Smooth muscle cell (in vitro differentiated cells): ENCODE data around the gene CYP11A1. TPM values are rescaled to one million over a fixed set of nuclear protein-coding genes. Genes with fewer than 3 reads are reported as not detected.

Source experiments
- DNase-seq: peaks from one replicate; lab custom pipeline; 2025; ENCODE audit not compliant: unreplicated experiment; lab: John Stamatoyannopoulos, UW
- H2AFZ ChIP-seq: fragments of 200-600 bp; sonication (generic); 2 replicates; pipeline ENCODE4 v1.6.0; 2016; ENCODE audit warnings: antibody characterized with exemption, low read depth, mild to moderate bottlenecking
- H3F3A ChIP-seq: fragments of 200-600 bp; sonication (generic); 2 replicates; pipeline ENCODE4 v1.6.0; 2017; ENCODE audit warnings: antibody characterized with exemption, low read depth
- H3K27ac ChIP-seq: fragments of 200-600 bp; sonication (generic); 2 replicates; pipeline ENCODE4 v1.5.1; 2016; ENCODE audit warnings: low read depth, mild to moderate bottlenecking
- H3K27me3 ChIP-seq: fragments of 200-600 bp; sonication (generic); 2 replicates; pipeline ENCODE4 v1.6.1; 2016; ENCODE audit warnings: low read depth, mild to moderate bottlenecking
- H3K36me3 ChIP-seq: fragments of 200-600 bp; sonication (generic); 2 replicates; pipeline ENCODE4 v1.5.1; 2016; ENCODE audit warnings: low read depth
- H3K4me1 ChIP-seq: fragments of 200-600 bp; sonication (generic); 2 replicates; pipeline ENCODE4 v1.5.1; 2016; ENCODE audit warnings: low read depth
- H3K4me2 ChIP-seq: fragments of 200-600 bp; sonication (generic); 2 replicates; pipeline ENCODE4 v1.6.0; 2016; ENCODE audit warnings: mild to moderate bottlenecking
- H3K4me3 ChIP-seq: fragments of 200-600 bp; sonication (generic); 2 replicates; pipeline ENCODE4 v1.5.1; 2016; ENCODE audit warnings: mild to moderate bottlenecking
- H3K79me2 ChIP-seq: fragments of 200-600 bp; sonication (generic); 2 replicates; pipeline ENCODE4 v1.6.0; 2016; ENCODE audit warnings: low read depth, mild to moderate bottlenecking
- H3K9ac ChIP-seq: fragments of 200-600 bp; sonication (generic); 2 replicates; pipeline ENCODE4 v1.6.0; 2016; ENCODE audit warnings: low read depth
- H3K9me3 ChIP-seq: fragments of 200-600 bp; sonication (generic); replicated peaks from 2 replicates; pipeline ENCODE4 v1.5.1; 2016; ENCODE audit warnings: low read depth
- H4K20me1 ChIP-seq: fragments of 200-600 bp; sonication (generic); 2 replicates; pipeline ENCODE4 v1.6.0; 2016; ENCODE audit warnings: low read depth
- WGBS: methylation state at CpG from one replicate; pipeline ENCODE4 v1.1.7; 2016; ENCODE audit warnings: low lambda C conversion rate; 5-methylcytosine and 5-hydroxymethylcytosine counted together
- polyA plus RNA-seq: library from polyadenylated mRNA; unstranded; fragments of >200 nt; fragmentation: Nextera tagmentation; extraction: Ambion mirVana; gene quantifications from 2 replicates; pipeline ENCODE4 v1.2.1, GENCODE V29; 2016
- total RNA-seq: library from RNA; depleted of rRNA; stranded (reverse); fragments of >200 nt; gene quantifications from 2 replicates; pipeline ENCODE4 v1.2.3, GENCODE V29; 2014
- TF ChIP-seq, protein P1 (sequence below): fragments of 200-600 bp; sonication (generic); IDR thresholded peaks from 2 replicates; pipeline ENCODE4 v1.5.1; 2017; ENCODE audit warnings: borderline replicate concordance, mild to moderate bottlenecking, antibody characterized with exemption; ENCODE audit not compliant: insufficient read depth, poor library complexity, severe bottlenecking

CYP11A1 gene
- total and polyA plus RNA-seq, 2 experiments from 2014 or later, result 3.5 to 6.6 TPM

DNA sequence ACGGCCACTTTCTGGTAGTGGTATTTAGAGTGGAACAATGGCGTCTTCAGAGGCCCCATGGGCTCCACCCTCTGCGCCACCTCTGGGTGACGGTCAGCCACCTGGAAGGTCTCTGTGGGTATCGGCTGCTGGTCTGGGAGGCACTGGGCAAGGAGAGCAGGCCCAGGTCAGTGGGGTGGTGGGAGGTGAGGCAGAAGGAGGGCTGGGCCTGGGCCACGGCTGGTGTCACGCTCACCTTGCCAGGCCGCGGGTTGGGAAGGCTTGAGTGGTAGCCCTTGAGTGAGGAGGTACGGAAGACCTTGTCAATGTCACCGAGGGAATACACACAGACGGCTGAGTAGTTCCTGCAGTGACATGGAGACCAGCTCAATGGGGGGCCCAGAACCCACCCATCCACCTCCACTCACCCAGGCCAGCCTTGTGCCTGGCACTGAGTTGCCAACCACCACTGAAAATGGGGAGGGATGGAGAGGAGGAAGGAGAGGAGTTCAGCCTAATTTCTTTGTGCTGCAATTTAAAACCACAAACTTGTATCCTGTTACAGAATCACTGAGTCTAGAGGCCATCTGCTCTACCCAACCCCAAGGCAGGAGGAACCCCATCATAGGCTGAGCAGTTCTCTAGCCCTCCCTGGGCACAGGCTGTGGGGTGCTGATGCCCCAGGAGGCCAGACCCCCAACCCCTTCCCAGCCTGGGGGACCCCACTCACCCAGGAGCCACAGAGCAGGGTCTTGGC, 47.3 kb upstream of the CYP11A1 start:
- Histone ChIP-seq H3K4me3 (no peak overlapping the region), H3K27me3 (no peaks in the 10 kb centered on the region), H2AFZ (no peak overlapping the region), H3F3A (no peaks in the 10 kb centered on the region), H3K4me2 (no peak overlapping the region), H3K9me3 (no peaks in the 10 kb centered on the region), H3K36me3 (no peaks in the 10 kb centered on the region), H3K27ac (no peak overlapping the region), H3K79me2 (peaks cover 13% of the 10 kb centered on the region), H4K20me1 (peaks cover 31% of the 10 kb centered on the region), H3K4me1 (no peaks in the 10 kb centered on the region), H3K9ac (no peak overlapping the region)
- DNase-seq, result no peak
- TF ChIP-seq, protein P1, sequence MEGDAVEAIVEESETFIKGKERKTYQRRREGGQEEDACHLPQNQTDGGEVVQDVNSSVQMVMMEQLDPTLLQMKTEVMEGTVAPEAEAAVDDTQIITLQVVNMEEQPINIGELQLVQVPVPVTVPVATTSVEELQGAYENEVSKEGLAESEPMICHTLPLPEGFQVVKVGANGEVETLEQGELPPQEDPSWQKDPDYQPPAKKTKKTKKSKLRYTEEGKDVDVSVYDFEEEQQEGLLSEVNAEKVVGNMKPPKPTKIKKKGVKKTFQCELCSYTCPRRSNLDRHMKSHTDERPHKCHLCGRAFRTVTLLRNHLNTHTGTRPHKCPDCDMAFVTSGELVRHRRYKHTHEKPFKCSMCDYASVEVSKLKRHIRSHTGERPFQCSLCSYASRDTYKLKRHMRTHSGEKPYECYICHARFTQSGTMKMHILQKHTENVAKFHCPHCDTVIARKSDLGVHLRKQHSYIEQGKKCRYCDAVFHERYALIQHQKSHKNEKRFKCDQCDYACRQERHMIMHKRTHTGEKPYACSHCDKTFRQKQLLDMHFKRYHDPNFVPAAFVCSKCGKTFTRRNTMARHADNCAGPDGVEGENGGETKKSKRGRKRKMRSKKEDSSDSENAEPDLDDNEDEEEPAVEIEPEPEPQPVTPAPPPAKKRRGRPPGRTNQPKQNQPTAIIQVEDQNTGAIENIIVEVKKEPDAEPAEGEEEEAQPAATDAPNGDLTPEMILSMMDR, result no peak
- WGBS, result 98% methylated on average over 12 of the region's 12 CpGs

DNA sequence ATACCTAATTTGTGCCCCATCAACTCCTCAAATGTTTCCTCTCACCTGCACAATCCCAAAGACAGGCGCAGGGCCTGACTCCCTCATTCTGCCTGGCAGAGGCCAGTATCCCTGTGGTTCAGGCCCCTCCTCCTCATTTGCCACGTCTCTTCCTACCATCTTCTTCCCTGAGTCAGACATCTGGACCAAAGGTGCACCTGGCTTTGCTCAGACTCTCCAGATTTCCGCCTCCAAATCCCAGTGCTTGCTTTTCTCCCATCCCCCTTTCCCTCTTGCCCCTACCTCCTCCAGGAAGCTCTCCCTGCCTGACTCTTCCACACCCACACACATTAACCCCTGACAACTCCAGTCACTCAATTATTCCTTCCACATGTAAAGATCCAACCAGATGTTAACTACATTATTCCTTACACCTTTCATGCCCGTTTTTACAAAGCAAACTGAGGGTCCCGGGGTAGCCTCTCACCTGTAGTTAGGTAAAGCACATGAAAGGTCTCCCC, 46.7 kb upstream of the CYP11A1 start:
- Histone ChIP-seq H2AFZ (no peak overlapping the region), H3F3A (no peaks in the 10 kb centered on the region), H3K79me2 (peaks cover 7% of the 10 kb centered on the region), H3K27ac (no peak overlapping the region), H3K27me3 (no peaks in the 10 kb centered on the region), H3K36me3 (no peaks in the 10 kb centered on the region), H3K4me3 (no peak overlapping the region), H3K4me2 (no peak overlapping the region), H3K9me3 (no peaks in the 10 kb centered on the region), H3K9ac (no peak overlapping the region), H4K20me1 (peaks cover 24% of the 10 kb centered on the region), H3K4me1 (no peaks in the 10 kb centered on the region)
- no peak for DNase-seq
- TF ChIP-seq, protein P1, result no peak
- 78% methylated on average over 5 of the region's 5 CpGs for WGBS

DNA sequence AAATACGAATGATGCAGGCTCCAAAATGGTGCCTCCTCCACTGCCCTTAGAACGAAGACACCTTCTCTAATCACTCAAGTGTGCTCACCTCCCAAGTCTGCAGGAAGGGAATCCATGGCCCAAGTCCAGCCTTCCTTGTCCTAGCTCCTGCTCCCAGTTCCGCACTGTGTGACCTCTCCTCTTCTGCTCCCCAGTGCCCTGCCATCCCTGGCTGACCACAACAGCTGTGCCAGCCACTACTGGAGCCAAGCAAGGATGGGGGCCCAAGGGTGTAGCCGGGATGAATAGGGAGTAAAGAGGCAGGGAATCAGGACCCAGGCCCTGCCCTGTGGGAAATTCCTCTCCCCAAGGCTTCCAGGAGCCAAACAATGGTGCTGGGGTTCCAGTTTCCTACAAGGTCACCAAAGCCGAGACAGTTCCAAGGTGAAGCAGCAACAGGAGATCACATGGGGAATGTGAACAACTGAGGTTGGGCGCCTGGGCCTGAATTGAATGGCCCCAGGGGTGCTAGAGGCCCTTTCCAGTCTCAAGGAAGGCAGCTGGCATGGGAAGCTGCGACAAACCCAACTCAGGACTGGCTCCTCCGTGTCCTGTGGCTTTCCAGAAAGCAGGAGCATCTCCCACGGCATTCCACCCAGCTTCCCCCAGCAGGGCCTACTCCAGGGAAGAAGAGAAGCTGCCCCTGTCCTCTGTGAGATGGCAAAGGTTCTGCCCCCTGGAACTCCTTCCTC, 46.1 kb upstream of the CYP11A1 start:
- WGBS, result 91% methylated on average over 9 of the region's 9 CpGs
- H3K4me1 ChIP-seq, result no peaks in the 10 kb centered on the region
- H3K36me3 ChIP-seq, result no peaks in the 10 kb centered on the region
- H3K27me3 ChIP-seq, result no peaks in the 10 kb centered on the region
- no peak overlapping the region for H3K27ac ChIP-seq
- no peaks in the 10 kb centered on the region for H3F3A ChIP-seq
- H3K4me3 ChIP-seq, result no peak overlapping the region
- DNase-seq, result no peak
- H3K9ac ChIP-seq, result no peak overlapping the region
- H4K20me1 ChIP-seq, result peaks cover 18% of the 10 kb centered on the region
- TF ChIP-seq, protein P1, result no peak
- H2AFZ ChIP-seq, result no peak overlapping the region
- no peak overlapping the region for H3K4me2 ChIP-seq
- no peaks in the 10 kb centered on the region for H3K9me3 ChIP-seq
- H3K79me2 ChIP-seq, result peaks cover 4% of the 10 kb centered on the region
